MM.1S (cell line): Measurements from ENCODE around the gene FZD1.

ENCODE experiments used
- CTCF ChIP-seq: fragments of 300-600 bp; sonication (generic); IDR thresholded peaks from 2 replicates; pipeline ENCODE4 v1.5.1; 2016; ENCODE audit warnings: antibody characterized with exemption, low read length, mixed read lengths
- EZH2 ChIP-seq: fragments of 300-600 bp; sonication (generic); optimal IDR thresholded peaks from 2 replicates; pipeline ENCODE3; 2017; ENCODE audit warnings: low read depth, mild to moderate bottlenecking, antibody characterized with exemption, low read length, mixed read lengths
- EZH2phosphoT487 ChIP-seq: fragments of 300-600 bp; sonication (generic); IDR thresholded peaks from 2 replicates; pipeline ENCODE4 v1.6.1; 2018; ENCODE audit warnings: antibody characterized with exemption, low read length

- TF ChIP-seq CTCF (no peak), EZH2 (no peak), EZH2phosphoT487 (no peak)
These were observed 35.2 kb upstream of the FZD1 start for GRCh38 chr7:91228927-91229558.
